Limb (tissue), 2 donors: ENCODE data around the gene HPCAL1.
A peak's percentile ranks its signal among the peaks of the same experiment; 100 is the strongest.

ENCODE experiments used
- DNase-seq, 2 donors: peaks; one replicate each; pipeline ENCODE4 v3.0.0-alpha.2; 2016; ENCODE audit errors: extremely low spot score in 2 of 2

HPCAL1 gene

GRCh38 chr2:10322973-10323372 lies 20.3 kb downstream of the HPCAL1 start:
- DNase-seq, result no peak

DNA sequence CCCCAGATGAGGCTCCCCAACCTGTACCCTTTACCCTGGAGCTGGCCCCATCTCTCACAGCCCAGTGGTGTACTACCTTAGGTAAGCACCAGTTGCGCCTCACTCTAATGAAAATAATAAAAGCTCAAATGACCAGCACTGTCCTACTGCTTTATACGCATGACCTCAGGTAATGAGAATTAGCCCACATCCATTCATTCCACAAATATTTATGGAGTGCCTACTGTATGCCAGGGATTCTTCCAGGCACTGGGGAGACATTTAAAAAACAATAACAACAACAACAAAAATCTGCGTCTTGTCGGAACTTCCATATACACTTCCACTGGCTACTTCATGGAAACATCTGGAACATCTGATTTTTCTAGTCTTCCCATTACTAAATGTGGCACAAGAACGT lies 20.8 kb downstream of the HPCAL1 start:
- no peak for DNase-seq

- no peak for DNase-seq
Observed at GRCh38 chr2:10324095-10324832, 21.6 kb downstream of the HPCAL1 start.

GRCh38 chr2:10325278-10326145 lies 22.8 kb downstream of the HPCAL1 start:
- peak in 1 of 2 donors; percentile 44 for DNase-seq

DNA sequence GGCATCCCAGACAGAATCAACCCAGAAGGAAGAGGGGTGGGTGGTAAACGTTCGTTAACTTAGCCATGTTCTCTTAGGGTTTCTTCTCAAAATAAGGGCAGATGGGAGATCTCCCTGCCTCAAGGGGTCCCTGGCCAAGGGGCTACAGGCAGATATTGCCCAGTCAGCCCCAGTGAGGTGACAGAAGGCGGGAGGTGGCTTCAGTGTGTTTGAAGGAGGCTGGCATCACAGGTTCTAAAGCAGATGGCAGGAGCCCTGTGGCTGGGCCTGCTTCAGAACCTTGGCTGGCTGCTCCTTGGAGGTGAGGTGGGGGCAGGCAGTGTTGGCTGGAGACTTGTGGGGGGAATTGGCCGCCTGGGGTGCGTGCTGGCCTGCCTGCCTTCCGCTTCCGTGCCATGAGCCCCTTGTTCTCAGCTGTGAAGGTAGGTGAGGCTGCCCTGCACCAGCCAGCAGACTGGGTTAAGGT lies 23.5 kb downstream of the HPCAL1 start:
- no peak for DNase-seq

DNA sequence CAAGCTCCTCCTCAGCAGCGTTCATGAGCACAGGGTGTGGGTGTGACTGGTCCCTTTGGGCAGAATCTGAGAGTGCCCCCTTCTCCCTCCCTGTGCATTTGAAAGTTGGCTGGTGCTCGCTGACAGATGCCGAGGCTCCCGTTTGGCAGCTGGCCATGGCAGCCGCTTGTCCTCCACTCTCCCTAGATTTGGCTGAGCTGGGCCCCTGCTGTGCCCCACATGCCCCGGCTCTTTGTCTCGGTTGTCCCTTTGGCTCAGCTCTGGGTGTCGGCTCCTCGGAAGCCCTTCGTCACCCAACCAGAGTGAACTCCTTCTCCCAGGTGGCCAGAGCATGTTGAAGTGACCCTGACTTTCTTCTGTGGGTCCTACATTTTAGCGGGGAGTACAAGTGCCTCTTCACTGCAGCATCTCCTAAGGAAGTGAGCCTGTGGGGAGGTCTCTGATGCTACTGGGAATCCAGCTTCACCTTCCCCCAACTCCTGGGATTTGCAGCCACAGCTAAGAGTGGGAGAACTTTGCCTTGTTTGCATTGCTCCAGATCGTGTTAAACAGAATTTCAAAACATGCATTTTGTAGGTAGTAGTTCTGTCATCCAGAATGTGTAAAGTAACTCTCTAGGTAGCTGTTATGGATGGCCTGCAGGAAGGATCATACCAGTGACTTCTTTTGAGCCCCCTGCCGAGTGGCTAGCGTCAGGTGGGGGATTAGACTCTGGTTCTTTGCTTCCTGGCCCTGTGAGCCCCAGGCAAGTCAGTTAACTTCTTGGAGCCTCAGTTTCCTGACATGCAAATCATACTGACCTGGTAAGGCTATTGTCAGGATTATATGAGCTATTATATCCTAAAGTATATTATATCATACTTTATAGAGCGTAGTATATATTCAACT lies 24.2 kb downstream of the HPCAL1 start:
- DNase-seq, result peak in 1 of 2 donors; percentile 68

GRCh38 chr2:10327896-10328669 lies 25.4 kb downstream of the HPCAL1 start:
- DNase-seq, result no peak

GRCh38 chr2:10328670-10329579 lies 26.2 kb downstream of the HPCAL1 start:
- no peak for DNase-seq

GRCh38 chr2:10329580-10329879 lies 26.8 kb downstream of the HPCAL1 start:
- no peak for DNase-seq

- no peak for DNase-seq
Observed at GRCh38 chr2:10329880-10330699, 27.4 kb downstream of the HPCAL1 start.

DNA sequence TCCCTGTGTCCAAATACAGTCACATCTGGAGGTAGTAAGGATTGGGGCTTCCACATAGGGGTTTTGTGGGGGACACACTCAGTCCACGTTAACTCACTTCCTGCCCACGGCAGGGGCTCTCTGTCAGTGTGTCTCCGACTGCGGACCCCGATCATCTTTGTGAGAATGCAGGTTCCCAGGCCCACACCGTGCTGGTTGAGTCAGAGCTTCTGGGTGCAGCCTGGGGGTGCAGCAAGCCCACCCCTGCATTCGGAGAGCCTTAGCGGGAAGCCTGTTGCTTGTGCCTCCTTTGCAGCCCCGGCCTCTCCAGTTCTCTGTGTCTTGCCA lies 28.0 kb downstream of the HPCAL1 start:
- no peak for DNase-seq

- no peak for DNase-seq
Observed at GRCh38 chr2:10331027-10331701, 28.5 kb downstream of the HPCAL1 start.

DNA sequence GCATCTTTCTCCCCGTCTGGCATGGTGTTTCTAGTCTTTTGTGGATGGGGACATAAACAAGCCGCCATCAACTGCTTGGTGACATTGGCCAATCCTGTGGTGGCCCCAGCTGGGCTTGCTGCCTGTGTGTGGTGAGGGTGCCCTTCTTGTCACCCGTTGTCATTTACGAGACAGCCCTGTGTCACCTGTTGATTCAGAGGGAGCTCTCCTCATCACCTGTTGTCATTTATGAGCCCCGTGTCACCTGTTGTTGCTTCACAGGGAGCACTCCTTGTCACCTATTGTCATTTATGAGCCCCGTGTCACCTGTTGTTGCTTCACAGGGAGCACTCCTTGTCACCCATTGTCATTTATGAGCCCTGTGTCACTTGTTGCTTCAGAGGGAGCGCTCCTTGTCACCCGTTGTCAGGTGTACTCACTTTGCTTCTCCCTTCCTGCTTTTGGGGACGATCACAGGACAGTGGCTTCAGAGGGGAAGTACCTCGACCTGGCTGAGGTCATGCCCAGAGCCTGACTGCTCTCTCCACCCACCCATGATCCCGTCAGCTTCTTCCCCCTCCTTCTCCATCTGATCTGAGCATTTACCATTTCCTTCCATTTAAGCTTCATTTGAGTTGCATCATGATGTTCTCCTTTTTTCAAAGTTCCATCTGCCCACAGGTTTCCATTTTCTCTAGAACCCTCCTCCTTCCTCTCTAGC lies 29.1 kb downstream of the HPCAL1 start:
- DNase-seq, result no peak

DNA sequence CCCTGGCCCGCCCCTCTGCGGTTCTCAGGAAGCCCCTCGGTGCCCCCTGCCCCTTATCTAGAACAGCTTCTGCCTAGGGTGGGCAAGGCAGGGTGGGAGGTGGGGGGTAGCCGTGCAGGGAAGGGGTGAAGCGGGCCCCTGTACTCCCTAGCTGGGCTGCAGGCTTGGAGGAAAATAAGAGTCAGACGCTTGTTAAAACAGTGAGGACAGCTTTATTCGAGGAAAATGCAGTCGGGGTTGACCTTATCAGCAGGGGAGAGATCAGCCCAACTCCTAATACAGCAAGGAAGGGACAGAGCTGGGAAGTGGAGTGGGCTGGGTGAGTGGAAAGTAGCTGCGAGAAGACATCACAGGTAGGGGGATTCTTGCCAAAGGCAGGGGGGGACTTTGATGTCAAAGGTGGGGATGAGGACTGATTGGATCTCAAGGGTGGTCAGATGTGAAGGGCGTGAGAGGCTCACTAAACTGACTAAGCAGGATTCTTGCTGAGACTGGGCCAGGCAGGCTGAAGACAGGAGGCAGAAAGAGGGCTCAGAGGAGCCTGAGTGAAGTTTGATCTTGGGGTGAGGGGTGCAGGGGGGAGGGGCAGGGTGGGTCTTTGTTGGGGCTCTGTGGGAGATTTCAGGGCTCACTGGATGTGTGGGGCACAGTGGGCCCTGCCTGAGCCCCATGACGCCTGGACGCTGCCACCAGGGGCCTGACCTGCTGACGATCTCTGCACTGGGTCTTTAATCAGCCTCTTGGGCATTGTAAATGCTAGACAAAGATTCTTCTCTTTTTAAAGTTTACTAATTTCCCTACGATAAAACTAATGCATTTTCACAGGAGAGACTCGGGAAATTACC lies 29.9 kb downstream of the HPCAL1 start:
- no peak for DNase-seq

GRCh38 chr2:10333247-10333613 lies 30.5 kb downstream of the HPCAL1 start:
- DNase-seq, result no peak

- no peak for DNase-seq
Observed at GRCh38 chr2:10333966-10334365, 31.3 kb downstream of the HPCAL1 start.
